Measurements from ENCODE around the gene PARD3B. TPM values are rescaled to one million over a fixed set of nuclear protein-coding genes. Genes with fewer than 3 reads are reported as not detected.

PARD3B gene
- total RNA-seq, 4 donors from 2014 or later = 27.8 to 39.3 (median 33.7) TPM

GRCh38 chr2:205464681-205465080 lies 919.4 kb downstream of the PARD3B start:
- DNase-seq (ENCODE audit: low spot score) = no peak
- TF ChIP-seq, protein P1, sequence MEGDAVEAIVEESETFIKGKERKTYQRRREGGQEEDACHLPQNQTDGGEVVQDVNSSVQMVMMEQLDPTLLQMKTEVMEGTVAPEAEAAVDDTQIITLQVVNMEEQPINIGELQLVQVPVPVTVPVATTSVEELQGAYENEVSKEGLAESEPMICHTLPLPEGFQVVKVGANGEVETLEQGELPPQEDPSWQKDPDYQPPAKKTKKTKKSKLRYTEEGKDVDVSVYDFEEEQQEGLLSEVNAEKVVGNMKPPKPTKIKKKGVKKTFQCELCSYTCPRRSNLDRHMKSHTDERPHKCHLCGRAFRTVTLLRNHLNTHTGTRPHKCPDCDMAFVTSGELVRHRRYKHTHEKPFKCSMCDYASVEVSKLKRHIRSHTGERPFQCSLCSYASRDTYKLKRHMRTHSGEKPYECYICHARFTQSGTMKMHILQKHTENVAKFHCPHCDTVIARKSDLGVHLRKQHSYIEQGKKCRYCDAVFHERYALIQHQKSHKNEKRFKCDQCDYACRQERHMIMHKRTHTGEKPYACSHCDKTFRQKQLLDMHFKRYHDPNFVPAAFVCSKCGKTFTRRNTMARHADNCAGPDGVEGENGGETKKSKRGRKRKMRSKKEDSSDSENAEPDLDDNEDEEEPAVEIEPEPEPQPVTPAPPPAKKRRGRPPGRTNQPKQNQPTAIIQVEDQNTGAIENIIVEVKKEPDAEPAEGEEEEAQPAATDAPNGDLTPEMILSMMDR (IDR thresholded peaks at IDR 0.05) = no peak
- ATAC-seq (ENCODE audit: low FRiP score) = no peak

DNA sequence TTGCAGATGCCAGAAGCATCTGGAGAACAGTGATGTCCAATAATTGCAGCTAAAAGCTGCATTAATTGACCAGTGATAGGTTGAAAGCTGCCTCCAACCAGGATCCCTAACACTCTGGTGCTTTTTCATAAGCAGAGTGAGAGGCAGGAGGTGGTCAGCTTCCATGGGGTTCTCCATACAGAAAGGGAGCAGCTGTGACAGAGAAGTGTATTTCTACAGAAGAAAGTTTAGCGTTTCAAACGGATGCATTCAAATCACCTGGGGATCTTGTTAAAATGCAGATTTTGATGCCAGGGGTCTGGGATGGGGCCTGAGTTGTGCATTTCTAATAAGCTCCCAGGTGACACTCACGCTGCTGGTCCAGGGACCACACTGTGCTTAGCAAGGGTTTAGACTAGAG lies 920.5 kb downstream of the PARD3B start:
- no peak for ATAC-seq (ENCODE audit: low FRiP score)
- TF ChIP-seq, protein P1 (IDR thresholded peaks at IDR 0.05) = no peak
- DNase-seq (ENCODE audit: low spot score) = no peak

DNA sequence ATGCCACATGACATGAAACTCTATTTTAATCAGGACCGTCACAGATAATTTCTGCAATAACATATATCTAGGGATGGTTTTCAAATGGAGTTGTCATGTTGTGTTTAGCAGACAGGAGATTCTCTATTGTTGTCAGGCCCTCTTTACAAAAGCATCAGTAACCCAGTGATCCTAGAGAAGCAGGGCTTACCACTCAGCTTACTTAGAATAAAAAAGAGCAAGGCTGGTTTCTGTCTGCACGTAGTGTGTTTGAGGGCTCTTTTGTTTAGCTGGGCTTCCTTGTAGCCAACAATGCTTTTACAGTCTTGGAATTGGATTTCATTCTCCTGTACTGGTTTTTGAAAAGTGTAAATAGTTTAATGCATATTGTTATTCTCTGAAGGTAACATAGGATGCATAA lies 926.5 kb downstream of the PARD3B start:
- ATAC-seq (ENCODE audit: low FRiP score) (no peak), DNase-seq (ENCODE audit: low spot score) (no peak)
- TF ChIP-seq, protein P1 (IDR thresholded peaks at IDR 0.05) = no peak

- ATAC-seq (ENCODE audit: low FRiP score) = no peak
- DNase-seq (ENCODE audit: low spot score) = no peak
- TF ChIP-seq, protein P1 (IDR thresholded peaks at IDR 0.05) = no peak
Measured at GRCh38 chr2:205473791-205474190, 928.5 kb downstream of the PARD3B start.

GRCh38 chr2:205474741-205475415 lies 929.6 kb downstream of the PARD3B start:
- ATAC-seq (ENCODE audit: low FRiP score) = peak; percentile 60
- TF ChIP-seq, protein P1 (IDR thresholded peaks at IDR 0.05) = no peak
- DNase-seq (ENCODE audit: low spot score) = no peak

- DNase-seq (ENCODE audit: low spot score) (no peak), ATAC-seq (ENCODE audit: low FRiP score) (no peak)
- TF ChIP-seq, protein P1 (IDR thresholded peaks at IDR 0.05) = no peak
Measured at GRCh38 chr2:205475416-205475768, 930.1 kb downstream of the PARD3B start.

GRCh38 chr2:205477016-205477705 lies 931.9 kb downstream of the PARD3B start:
- DNase-seq (ENCODE audit: low spot score) = no peak
- TF ChIP-seq, protein P1 (IDR thresholded peaks at IDR 0.05) = no peak
- no peak for ATAC-seq (ENCODE audit: low FRiP score)

All from omental fat pad (tissue), 4 donors.